Superior temporal gyrus (tissue), 1 donor: Measurements from ENCODE around the gene DUSP2.

ENCODE experiments used
- DNase-seq: peaks from one replicate; pipeline ENCODE4 v3.0.0-alpha.2; 2016; ENCODE audit errors: extremely low spot score

DUSP2 gene

DNA sequence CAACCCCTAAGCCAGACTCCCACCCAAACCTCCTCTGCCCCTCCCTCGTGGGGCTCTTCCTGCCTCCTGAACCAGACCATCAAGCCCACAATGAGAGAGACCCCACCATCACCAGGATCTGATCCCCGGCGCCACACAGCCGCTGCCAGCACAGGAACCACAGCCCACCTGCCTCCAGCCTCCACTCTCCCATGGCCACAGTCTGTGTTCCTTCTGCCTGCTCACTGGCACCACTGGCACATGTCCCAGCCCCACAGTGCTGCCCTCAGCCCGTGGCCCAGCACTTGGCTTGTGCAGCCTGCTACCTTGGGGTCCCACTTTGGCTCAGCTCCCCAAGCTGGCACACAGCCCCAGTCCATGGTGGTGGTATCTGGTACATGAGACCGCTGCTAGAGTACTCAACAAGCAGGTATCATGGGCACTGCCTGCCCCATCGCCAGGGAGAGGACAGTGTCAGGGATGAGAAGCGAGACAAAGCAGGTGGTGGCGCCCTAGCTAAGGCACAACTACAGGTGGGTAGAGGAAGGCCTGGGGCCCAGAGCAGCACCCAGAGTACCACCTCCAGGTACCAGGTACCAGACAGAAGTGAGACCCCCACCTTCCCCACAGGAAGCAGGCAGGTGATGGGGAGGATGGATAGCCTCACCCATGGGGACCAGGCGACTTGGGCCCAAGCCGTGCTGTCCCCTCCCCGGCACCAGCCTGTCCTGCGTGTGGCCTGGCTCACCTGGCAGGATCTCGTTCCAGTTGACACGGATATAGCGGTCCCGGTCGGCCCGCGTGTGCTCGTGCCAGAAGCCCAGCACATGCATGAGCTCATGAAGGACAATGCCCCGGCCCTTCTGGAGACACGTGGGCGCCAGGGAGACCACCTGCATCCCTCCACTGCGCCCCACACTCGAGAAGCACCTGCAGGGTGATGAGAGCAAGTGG lies 13.2 kb downstream of the DUSP2 start:
- no peak for DNase-seq

- DNase-seq, result no peak
Observed at GRCh38 chr2:96131152-96131812, 14.0 kb downstream of the DUSP2 start.

DNA sequence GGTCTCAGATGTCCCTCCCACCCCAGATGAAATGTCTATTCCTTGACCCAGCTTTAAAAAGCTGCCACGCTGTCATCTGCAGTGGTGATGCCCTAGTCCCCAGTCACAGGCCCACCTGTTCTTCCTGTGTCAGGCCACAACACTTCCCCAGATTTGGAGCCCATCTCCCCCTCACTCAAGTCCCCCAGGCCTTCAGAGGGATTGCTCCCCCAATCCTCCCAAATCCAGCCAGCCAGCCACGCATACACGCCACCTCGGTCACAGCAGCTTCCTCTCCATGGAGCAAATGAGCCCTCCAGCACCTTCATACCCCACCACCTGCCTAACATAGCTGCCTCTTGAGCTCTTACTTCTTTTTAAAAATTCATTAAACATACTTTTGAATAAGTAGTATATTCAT lies 14.8 kb downstream of the DUSP2 start:
- no peak for DNase-seq

DNA sequence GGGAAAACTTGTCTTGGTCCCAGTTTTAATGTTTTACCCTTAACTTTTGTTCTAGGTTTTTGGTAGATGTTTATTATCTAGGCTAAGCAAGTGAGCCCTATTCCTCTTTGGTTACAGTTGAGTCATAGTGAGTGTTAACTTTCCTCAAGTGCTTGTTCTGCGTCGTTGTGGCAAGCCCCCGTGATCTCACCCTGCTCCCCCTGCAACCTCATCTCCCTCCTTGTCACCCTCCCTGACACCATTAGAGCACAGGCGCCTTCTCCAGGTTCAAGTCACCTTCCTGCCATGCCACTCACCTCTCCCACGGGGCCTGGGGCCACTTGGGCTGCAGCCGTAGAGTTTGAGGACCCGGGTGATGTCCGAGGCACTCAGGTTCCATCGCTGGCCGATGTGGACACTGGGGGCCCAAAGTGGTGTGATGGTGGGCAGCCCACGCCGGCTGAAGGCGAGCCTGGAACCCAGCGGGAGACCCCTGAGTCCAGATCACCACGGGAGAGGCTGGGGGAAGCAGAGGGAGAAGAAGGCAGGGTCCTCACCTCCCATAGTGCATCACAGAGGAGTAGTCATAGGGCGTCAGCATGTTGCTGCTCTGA lies 15.6 kb downstream of the DUSP2 start:
- DNase-seq, result no peak

- no peak for DNase-seq
Observed at GRCh38 chr2:96128456-96128855, 16.8 kb downstream of the DUSP2 start.

DNA sequence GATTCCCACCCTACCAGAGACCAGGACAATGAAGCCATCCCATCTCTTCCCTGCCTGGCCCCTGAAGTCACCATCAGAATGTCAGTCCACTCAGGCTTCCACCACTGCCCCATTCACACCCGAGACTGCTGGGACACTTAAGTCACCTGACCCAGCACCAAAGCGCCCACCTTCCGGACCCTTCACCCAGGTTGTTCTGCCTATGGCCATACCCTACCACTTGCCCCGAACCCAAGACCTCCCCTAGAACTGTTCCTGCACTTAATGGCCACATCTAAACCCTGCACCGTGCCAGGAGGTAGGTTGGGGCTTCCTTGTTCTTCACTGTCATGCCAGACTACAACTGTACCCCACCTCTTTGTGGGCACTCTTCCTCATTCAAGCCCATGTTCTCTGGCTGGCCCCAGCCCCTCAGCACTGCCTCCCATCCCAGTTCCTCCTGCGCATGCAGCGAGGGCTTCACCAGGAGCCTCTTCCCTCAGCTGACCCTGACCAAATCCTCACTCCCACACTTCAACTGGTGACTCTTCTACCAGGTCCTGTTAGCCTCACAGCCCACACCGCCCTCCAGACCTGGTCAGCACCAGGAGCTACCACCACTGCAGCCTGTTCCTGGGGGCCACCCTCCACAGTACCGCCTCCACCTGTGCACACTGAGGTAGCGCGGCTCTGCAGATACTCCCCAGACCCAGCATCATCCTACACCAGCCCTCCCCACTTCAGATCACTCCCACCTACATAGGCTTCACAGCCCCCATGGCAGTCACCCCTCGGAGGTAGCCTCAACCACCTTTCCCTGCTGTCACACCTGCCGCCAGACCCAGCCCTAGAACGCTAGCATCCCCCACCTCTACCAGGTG lies 20.6 kb downstream of the DUSP2 start:
- DNase-seq, result no peak

DNA sequence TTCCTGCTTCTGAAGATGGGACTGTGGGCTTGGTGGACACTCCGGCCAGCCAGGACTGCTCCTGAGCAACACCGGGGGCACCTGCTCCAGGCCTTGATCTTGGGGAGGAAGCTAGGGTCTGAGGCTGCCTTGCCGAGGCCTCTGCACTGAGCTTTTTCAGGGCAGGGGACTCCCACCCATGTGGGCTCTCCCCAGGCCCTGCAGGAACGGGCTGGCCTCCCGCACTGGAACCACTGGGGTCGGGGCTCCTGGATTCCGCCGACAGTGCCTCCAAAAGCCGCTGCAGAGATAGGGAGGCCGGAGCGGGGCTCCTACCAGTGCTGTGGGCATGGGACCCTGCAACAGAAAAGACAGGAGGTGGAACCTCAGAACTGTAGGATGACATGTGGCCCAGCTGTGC lies 21.3 kb downstream of the DUSP2 start:
- DNase-seq, result no peak

- no peak for DNase-seq
Observed at GRCh38 chr2:96123290-96123689, 21.9 kb downstream of the DUSP2 start.

GRCh38 chr2:96122391-96122790 lies 22.8 kb downstream of the DUSP2 start:
- no peak for DNase-seq

DNA sequence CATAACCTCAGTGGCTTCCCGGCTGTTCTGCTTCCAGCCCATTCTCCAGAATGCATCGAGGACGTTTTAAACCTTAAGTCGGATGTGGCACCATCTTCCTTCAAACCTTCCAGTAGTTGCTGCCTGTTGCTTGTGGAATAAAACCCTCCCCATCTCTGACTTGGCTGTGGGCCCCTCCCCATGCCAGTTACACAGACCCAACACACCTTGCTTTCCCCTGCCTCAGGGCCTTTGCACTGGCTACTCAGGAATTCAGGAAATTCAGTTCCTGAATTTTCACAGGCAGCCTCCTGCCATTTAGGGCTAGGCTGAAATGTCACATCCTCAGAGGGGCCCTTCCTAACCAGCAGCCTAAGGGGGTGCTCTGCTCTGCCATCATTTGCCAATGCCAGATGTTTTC lies 23.8 kb downstream of the DUSP2 start:
- DNase-seq, result no peak

DNA sequence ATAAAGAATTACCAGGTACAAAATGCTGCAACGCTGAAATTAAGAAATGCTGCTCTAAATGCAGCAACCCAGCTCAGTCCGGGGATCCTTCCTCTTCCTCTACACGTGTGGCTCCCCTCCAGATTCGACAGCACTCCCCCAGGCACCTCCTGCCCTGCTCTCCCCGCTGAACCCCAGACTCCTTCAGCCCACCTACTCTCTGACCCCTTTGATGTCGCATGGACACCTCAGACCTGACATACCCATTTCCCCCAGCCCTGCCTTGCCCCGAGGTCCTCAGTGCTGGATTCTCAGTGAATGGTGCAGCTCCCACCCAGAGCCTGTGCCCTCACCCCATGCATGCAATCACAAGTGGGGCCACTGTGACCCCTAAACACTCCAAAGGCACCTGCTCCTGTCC lies 24.2 kb downstream of the DUSP2 start:
- no peak for DNase-seq

- no peak for DNase-seq
Observed at GRCh38 chr2:96120091-96120720, 25.0 kb downstream of the DUSP2 start.

DNA sequence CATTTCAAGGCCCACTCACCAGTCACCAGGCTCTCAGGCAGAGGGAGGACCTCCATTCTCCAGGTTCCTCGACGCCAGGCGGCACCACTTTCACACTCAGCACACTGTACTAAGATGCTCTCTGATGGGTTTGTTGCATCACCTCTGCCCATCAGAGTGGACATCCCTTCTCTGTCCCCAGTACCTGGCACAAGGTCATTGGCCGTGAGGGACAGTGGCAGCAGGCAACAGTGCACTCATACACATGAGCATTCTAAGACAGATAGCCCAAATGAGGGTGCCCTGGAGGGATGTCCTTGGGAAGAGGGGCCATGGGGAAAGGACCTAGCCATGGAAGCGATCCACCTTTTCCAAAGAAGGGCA lies 25.9 kb downstream of the DUSP2 start:
- no peak for DNase-seq

- DNase-seq, result no peak
Observed at GRCh38 chr2:96118698-96119388, 26.4 kb downstream of the DUSP2 start.

GRCh38 chr2:96117701-96118588 lies 27.3 kb downstream of the DUSP2 start:
- DNase-seq, result no peak

GRCh38 chr2:96116879-96117533 lies 28.2 kb downstream of the DUSP2 start:
- DNase-seq, result peak; percentile 54

DNA sequence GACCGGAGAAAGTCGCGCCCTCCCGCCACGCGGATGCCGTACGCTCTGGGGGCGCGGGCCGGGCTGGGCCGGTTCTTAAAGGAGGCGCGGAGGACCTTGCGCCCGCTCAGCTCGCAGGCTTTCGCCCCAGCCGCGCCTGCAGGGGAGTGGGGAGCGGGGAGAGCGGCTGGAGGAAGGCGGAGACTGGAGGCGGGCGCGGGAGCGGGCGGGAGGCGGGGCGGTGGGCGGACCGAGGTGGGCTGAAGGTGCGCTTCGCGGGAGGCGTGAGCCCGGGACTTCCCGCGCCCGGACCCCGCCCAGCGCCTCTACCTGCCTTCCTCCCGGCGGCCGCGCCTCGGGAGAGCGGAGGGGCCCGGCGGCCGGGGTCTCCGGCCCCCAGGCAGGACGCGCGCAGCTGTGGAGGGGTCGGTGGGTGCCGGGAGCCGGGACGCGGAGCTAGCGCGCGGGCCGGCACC lies 28.8 kb downstream of the DUSP2 start, which contains the start of gene ADRA2B:
ADRA2B (minus strand) TSS at position 148 of the 455 bp plus-strand sequence. CDS start 422 bp downstream, outside the sequence.
- no peak for DNase-seq

GRCh38 chr2:96115631-96116423 lies 29.4 kb downstream of the DUSP2 start:
- DNase-seq, result no peak
